Vagina (tissue), 2 donors: ENCODE results near the gene DDX50. TPM values are rescaled to one million over a fixed set of nuclear protein-coding genes. Genes with fewer than 3 reads are reported as not detected.
A peak's percentile ranks its signal among the peaks of the same experiment; 100 is the strongest.
"Not testable (repeated sequence)": the region's sequence is repeated elsewhere in the genome, so short reads cannot be mapped to it uniquely, and the experiment has no call there.

Experiments used
- DNase-seq, 2 donors: peaks; one replicate each; pipeline ENCODE4 v3.0.0-alpha.2; 2017; ENCODE audit errors: extremely low spot score in 2 of 2
- H3K27ac ChIP-seq: fragments of 200-600 bp; sonication (generic); one replicate; pipeline ENCODE4 v1.5.1; 2019
- H3K27me3 ChIP-seq: fragments of 200-600 bp; sonication (generic); one replicate; pipeline ENCODE4 v1.5.1; 2019
- H3K36me3 ChIP-seq, 2 donors: fragments of 200-600 bp; sonication (generic); one replicate each; pipeline ENCODE4 v1.5.1; 2017 to 2019
- H3K4me1 ChIP-seq: fragments of 200-600 bp; sonication (generic); one replicate; pipeline ENCODE4 v1.5.1; 2019
- H3K4me3 ChIP-seq, 2 donors: fragments of 200-600 bp; sonication (generic); 1 replicate in 1 of 2; 2 replicates in 1 of 2; pipeline ENCODE4 v1.5.1; 2016 to 2019
- H3K9me3 ChIP-seq: fragments of 200-600 bp; sonication (generic); one replicate; pipeline ENCODE4 v1.5.1; 2019
- CTCF ChIP-seq, 3 experiments: fragments of 450-650 bp in 2 of 3; fragments of 200-600 bp in 1 of 3; sonication (generic) in 1 of 3; IDR thresholded peaks; one replicate each; pipeline ENCODE4 v1.5.1; 2017 to 2019; ENCODE audit warnings: antibody characterized with exemption in 3 of 3, mild to moderate bottlenecking in 2 of 3, moderate library complexity in 2 of 3
- POLR2A ChIP-seq, 2 donors: fragments of 450-650 bp; IDR thresholded peaks; one replicate each; pipeline ENCODE4 v1.6.1; 2017; ENCODE audit warnings: antibody characterized with exemption in 2 of 2, mild to moderate bottlenecking in 2 of 2, moderate library complexity in 2 of 2
- POLR2AphosphoS5 ChIP-seq, 2 donors: sonication (generic); formaldehyde crosslinking; IDR thresholded peaks; one replicate each; pipeline ENCODE4 v1.9.0; 2017; ENCODE audit warnings: antibody characterized with exemption in 2 of 2, mild to moderate bottlenecking in 2 of 2, low read depth in 1 of 2; ENCODE audit not compliant: insufficient read depth in 1 of 2
- intact Hi-C: fragments of 100-400 bp; cut with DNase I; formaldehyde crosslinking; loops from one replicate; pipeline ENCODE4 v1.15.1; 2023
- total RNA-seq: library from RNA; depleted of rRNA; stranded (reverse); fragments of >200 nt; gene quantifications from one replicate; pipeline ENCODE4 v1.2.3, GENCODE V29; 2016

The DDX50 gene
- total RNA-seq: 28.7 TPM

- TF ChIP-seq POLR2AphosphoS5 (IDR thresholded peaks at IDR 0.05; ENCODE audit: insufficient read depth in 1 of 2, low read depth in 1 of 2) (peak; percentile 92 to 95), CTCF (IDR thresholded peaks at IDR 0.05) (no peak), POLR2A (IDR thresholded peaks at IDR 0.05) (peak; percentile 29 to 57)
- Histone ChIP-seq H3K9me3 (no peaks in the 10 kb centered on the region), H3K27ac (peak within 1 kb of the TSS; percentile 99), H3K4me3 (peak within 1 kb of the TSS; percentile 84 to 85), H3K36me3 (no peaks in the 10 kb centered on the region), H3K4me1 (peaks cover 44% of the 10 kb centered on the region), H3K27me3 (no peaks in the 10 kb centered on the region)
- DNase-seq: peak; percentile 97 to 99
- intact Hi-C loops: loop anchor here (10.0 kb wide), 1 partner anchor 567 kb away; the partner anchor contains the start of genes HNRNPH3 and PBLD
These were observed at the start of gene DDX50 for GRCh38 chr10:68901105-68901927. Gene DDX50 (plus strand): TSS chr10:68901315. CDS start chr10:68901385, 70 bp downstream.

- TF ChIP-seq CTCF (IDR thresholded peaks at IDR 0.05): no peak
- TF ChIP-seq POLR2A (IDR thresholded peaks at IDR 0.05): no peak
- no peak for TF ChIP-seq POLR2AphosphoS5 (IDR thresholded peaks at IDR 0.05; ENCODE audit: insufficient read depth in 1 of 2, low read depth in 1 of 2)
- H3K9me3 ChIP-seq: peaks cover 10% of the 10 kb centered on the region
- intact Hi-C loops: no loop called here
These were observed 44.8 kb upstream of the DDX50 start for GRCh38 chr10:68856352-68856751.

GRCh38 chr10:68857005-68857404, 44.1 kb upstream of the DDX50 start:
- DNase-seq: no peak
- Histone ChIP-seq H3K36me3 (no peaks in the 10 kb centered on the region), H3K4me1 (no peaks in the 10 kb centered on the region), H3K27ac (no peak overlapping the region), H3K27me3 (no peaks in the 10 kb centered on the region), H3K9me3 (peaks cover 14% of the 10 kb centered on the region), H3K4me3 (no peak overlapping the region)
- intact Hi-C loops: no loop called here
- no peak for TF ChIP-seq POLR2A (IDR thresholded peaks at IDR 0.05)
- TF ChIP-seq POLR2AphosphoS5 (IDR thresholded peaks at IDR 0.05; ENCODE audit: insufficient read depth in 1 of 2, low read depth in 1 of 2): no peak
- no peak for TF ChIP-seq CTCF (IDR thresholded peaks at IDR 0.05)

More at GRCh38 chr10:68856352-68856751, 44.8 kb upstream of the DDX50 start:
- Histone ChIP-seq H3K4me3 (no peak overlapping the region), H3K27ac (no peak overlapping the region), H3K27me3 (no peaks in the 10 kb centered on the region), H3K36me3 (no peaks in the 10 kb centered on the region), H3K4me1 (no peaks in the 10 kb centered on the region)
- DNase-seq: no peak

- no peak overlapping the region for H3K27ac ChIP-seq
- DNase-seq: no peak
- no peak for TF ChIP-seq POLR2AphosphoS5 (IDR thresholded peaks at IDR 0.05; ENCODE audit: insufficient read depth in 1 of 2, low read depth in 1 of 2)
- no peak for TF ChIP-seq POLR2A (IDR thresholded peaks at IDR 0.05)
- no peak for TF ChIP-seq CTCF (IDR thresholded peaks at IDR 0.05)
- H3K36me3 ChIP-seq: no peaks in the 10 kb centered on the region
- no peaks in the 10 kb centered on the region for H3K27me3 ChIP-seq
- H3K4me1 ChIP-seq: no peaks in the 10 kb centered on the region
- H3K4me3 ChIP-seq: no peak overlapping the region
- intact Hi-C loops: no loop called here
- peaks cover 14% of the 10 kb centered on the region for H3K9me3 ChIP-seq
These were observed 39.9 kb upstream of the DDX50 start for GRCh38 chr10:68861253-68861652.

GRCh38 chr10:68864611-68865010, 36.5 kb upstream of the DDX50 start:
- DNase-seq: no peak
- no peak for TF ChIP-seq CTCF (IDR thresholded peaks at IDR 0.05)
- no peak for TF ChIP-seq POLR2A (IDR thresholded peaks at IDR 0.05)
- no peak for TF ChIP-seq POLR2AphosphoS5 (IDR thresholded peaks at IDR 0.05; ENCODE audit: insufficient read depth in 1 of 2, low read depth in 1 of 2)
- no peaks in the 10 kb centered on the region for H3K36me3 ChIP-seq
- no peak overlapping the region for H3K4me3 ChIP-seq
- H3K9me3 ChIP-seq: peaks cover 14% of the 10 kb centered on the region
- H3K27ac ChIP-seq: no peak overlapping the region
- no peaks in the 10 kb centered on the region for H3K4me1 ChIP-seq
- H3K27me3 ChIP-seq: no peaks in the 10 kb centered on the region
- intact Hi-C loops: no loop called here

- H3K36me3 ChIP-seq, H3K27ac ChIP-seq, DNase-seq, H3K4me1 ChIP-seq, H3K27me3 ChIP-seq, H3K4me3 ChIP-seq, intact Hi-C loops, H3K9me3 ChIP-seq: not testable (repeated sequence)
These were observed 32.9 kb upstream of the DDX50 start for GRCh38 chr10:68868173-68868572.
